GM23338 (cell line): ENCODE data around the gene BCORL1. TPM values are rescaled to one million over a fixed set of nuclear protein-coding genes. Genes with fewer than 3 reads are reported as not detected.

Experiments used
- ATAC-seq: fragments of 200-7000 bp; cut with Tn5 transposase; 3 replicates; pipeline ENCODE4 v1.9.1; 2020
- DNase-seq: peaks from one replicate; pipeline ENCODE4 v3.0.0-alpha.2; 2015; ENCODE audit warnings: low spot score
- H2AFZ ChIP-seq: fragments of 200-600 bp; sonication (generic); 2 replicates; pipeline ENCODE4 v1.8.0; 2016; ENCODE audit warnings: antibody characterized with exemption, mild to moderate bottlenecking, moderate library complexity
- H3F3A ChIP-seq: fragments of 200-600 bp; sonication (generic); replicated peaks from 2 replicates; pipeline ENCODE4 v1.8.0; 2017; ENCODE audit warnings: antibody characterized with exemption, mixed run types, low read depth
- H3K27ac ChIP-seq: fragments of 200-600 bp; sonication (generic); 2 replicates; pipeline ENCODE4 v1.6.1; 2016; ENCODE audit warnings: low read depth
- H3K27me3 ChIP-seq: fragments of 200-600 bp; sonication (generic); 2 replicates; pipeline ENCODE4 v1.8.0; 2016; ENCODE audit warnings: mild to moderate bottlenecking, mixed run types, moderate library complexity; ENCODE audit not compliant: insufficient read depth
- H3K36me3 ChIP-seq: fragments of 200-600 bp; sonication (generic); 2 replicates; pipeline ENCODE4 v1.8.0; 2016; ENCODE audit warnings: mild to moderate bottlenecking; ENCODE audit not compliant: insufficient read depth
- H3K4me1 ChIP-seq: fragments of 200-600 bp; sonication (generic); 2 replicates; pipeline ENCODE4 v1.8.0; 2016; ENCODE audit warnings: mild to moderate bottlenecking, moderate library complexity; ENCODE audit not compliant: insufficient read depth
- H3K4me2 ChIP-seq: fragments of 200-600 bp; sonication (generic); 2 replicates; pipeline ENCODE4 v1.7.1; 2017; ENCODE audit warnings: mixed run types
- H3K4me3 ChIP-seq: fragments of 200-600 bp; sonication (generic); 2 replicates; pipeline ENCODE4 v1.6.1; 2016; ENCODE audit warnings: mixed run types
- H3K79me2 ChIP-seq: fragments of 200-600 bp; sonication (generic); replicated peaks from 2 replicates; pipeline ENCODE4 v1.8.0; 2017; ENCODE audit warnings: mild to moderate bottlenecking; ENCODE audit not compliant: insufficient read depth
- H3K9me2 ChIP-seq: fragments of 200-600 bp; sonication (generic); 2 replicates; pipeline ENCODE4 v1.8.0; 2017; ENCODE audit not compliant: insufficient read depth
- H4K20me1 ChIP-seq: fragments of 200-600 bp; sonication (generic); replicated peaks from 2 replicates; pipeline ENCODE4 v1.8.0; 2017; ENCODE audit warnings: mild to moderate bottlenecking; ENCODE audit not compliant: insufficient read depth
- H3K27ac Mint-ChIP-seq: 2 replicates; pipeline ENCODE4 v1.8.0; 2020; ENCODE audit warnings: inconsistent platforms, mild to moderate bottlenecking, moderate library complexity, mixed read lengths
- H3K27me3 Mint-ChIP-seq: 3 replicates; pipeline ENCODE4 v1.8.0; 2022; ENCODE audit warnings: low read depth, mild to moderate bottlenecking, moderate library complexity, mixed read lengths, inconsistent platforms; ENCODE audit not compliant: insufficient read depth, poor library complexity
- H3K36me3 Mint-ChIP-seq: 3 replicates; pipeline ENCODE4 v1.8.0; 2021; ENCODE audit warnings: low read depth, mild to moderate bottlenecking, inconsistent platforms, moderate library complexity, mixed read lengths
- H3K4me1 Mint-ChIP-seq: 3 replicates; pipeline ENCODE4 v1.8.0; 2020; ENCODE audit warnings: mild to moderate bottlenecking, inconsistent platforms, mixed read lengths
- H3K4me3 Mint-ChIP-seq: 3 replicates; pipeline ENCODE4 v1.8.0; 2021; ENCODE audit warnings: moderate library complexity, mild to moderate bottlenecking, inconsistent platforms, mixed read lengths
- H3K9me3 Mint-ChIP-seq: 3 replicates; pipeline ENCODE4 v1.8.0; 2020; ENCODE audit warnings: moderate library complexity, mild to moderate bottlenecking, inconsistent platforms, mixed read lengths
- CREB1 ChIP-seq: fragments of 250-450 bp; sonication (Bioruptor Pico); IDR thresholded peaks from 2 replicates; pipeline ENCODE4 v1.5.0; 2020; ENCODE audit warnings: low read depth, mild to moderate bottlenecking, moderate library complexity
- EZH2phosphoT487 ChIP-seq: fragments of 200-600 bp; sonication (generic); IDR thresholded peaks from one replicate; pipeline ENCODE4 v1.8.1; 2018; ENCODE audit warnings: antibody characterized with exemption; ENCODE audit not compliant: unreplicated experiment
- NANOG ChIP-seq: IDR thresholded peaks from 2 replicates; pipeline ENCODE4 v1.6.1; 2016; ENCODE audit warnings: antibody characterized with exemption, borderline replicate concordance
- ZNF114 ChIP-seq: fragments of 250-450 bp; sonication (Bioruptor Pico); IDR thresholded peaks from 2 replicates; pipeline ENCODE4 v1.5.0; 2020; ENCODE audit warnings: mild to moderate bottlenecking, moderate library complexity
- ZNF331 ChIP-seq: fragments of 250-450 bp; sonication (Bioruptor Pico); IDR thresholded peaks from 2 replicates; pipeline ENCODE4 v1.5.0; 2020; ENCODE audit warnings: low read depth, mild to moderate bottlenecking, moderate library complexity
- polyA plus RNA-seq: library from polyadenylated mRNA; unstranded; fragments of >200 nt; fragmentation: Nextera tagmentation; extraction: Ambion mirVana; gene quantifications from 2 replicates; pipeline ENCODE4 v1.2.1, GENCODE V29; 2016
- total RNA-seq: library from RNA; depleted of rRNA; stranded (reverse); fragments of >200 nt; shearing (Covaris generic); gene quantifications from 2 replicates; pipeline ENCODE4 v1.2.3, GENCODE V29; 2014
- TF ChIP-seq, protein P1 (sequence below): fragments of 250-450 bp; sonication (Bioruptor Pico); IDR thresholded peaks from 2 replicates; pipeline ENCODE4 v1.5.0; 2020; ENCODE audit warnings: mild to moderate bottlenecking, moderate library complexity

Gene BCORL1
- total and polyA plus RNA-seq, 2 experiments from 2014 or later, result 2.6 to 2.7 TPM

GRCh38 chrX:130103605-130104004, 121.2 kb downstream of the BCORL1 start (continued):
- TF ChIP-seq, protein P1, sequence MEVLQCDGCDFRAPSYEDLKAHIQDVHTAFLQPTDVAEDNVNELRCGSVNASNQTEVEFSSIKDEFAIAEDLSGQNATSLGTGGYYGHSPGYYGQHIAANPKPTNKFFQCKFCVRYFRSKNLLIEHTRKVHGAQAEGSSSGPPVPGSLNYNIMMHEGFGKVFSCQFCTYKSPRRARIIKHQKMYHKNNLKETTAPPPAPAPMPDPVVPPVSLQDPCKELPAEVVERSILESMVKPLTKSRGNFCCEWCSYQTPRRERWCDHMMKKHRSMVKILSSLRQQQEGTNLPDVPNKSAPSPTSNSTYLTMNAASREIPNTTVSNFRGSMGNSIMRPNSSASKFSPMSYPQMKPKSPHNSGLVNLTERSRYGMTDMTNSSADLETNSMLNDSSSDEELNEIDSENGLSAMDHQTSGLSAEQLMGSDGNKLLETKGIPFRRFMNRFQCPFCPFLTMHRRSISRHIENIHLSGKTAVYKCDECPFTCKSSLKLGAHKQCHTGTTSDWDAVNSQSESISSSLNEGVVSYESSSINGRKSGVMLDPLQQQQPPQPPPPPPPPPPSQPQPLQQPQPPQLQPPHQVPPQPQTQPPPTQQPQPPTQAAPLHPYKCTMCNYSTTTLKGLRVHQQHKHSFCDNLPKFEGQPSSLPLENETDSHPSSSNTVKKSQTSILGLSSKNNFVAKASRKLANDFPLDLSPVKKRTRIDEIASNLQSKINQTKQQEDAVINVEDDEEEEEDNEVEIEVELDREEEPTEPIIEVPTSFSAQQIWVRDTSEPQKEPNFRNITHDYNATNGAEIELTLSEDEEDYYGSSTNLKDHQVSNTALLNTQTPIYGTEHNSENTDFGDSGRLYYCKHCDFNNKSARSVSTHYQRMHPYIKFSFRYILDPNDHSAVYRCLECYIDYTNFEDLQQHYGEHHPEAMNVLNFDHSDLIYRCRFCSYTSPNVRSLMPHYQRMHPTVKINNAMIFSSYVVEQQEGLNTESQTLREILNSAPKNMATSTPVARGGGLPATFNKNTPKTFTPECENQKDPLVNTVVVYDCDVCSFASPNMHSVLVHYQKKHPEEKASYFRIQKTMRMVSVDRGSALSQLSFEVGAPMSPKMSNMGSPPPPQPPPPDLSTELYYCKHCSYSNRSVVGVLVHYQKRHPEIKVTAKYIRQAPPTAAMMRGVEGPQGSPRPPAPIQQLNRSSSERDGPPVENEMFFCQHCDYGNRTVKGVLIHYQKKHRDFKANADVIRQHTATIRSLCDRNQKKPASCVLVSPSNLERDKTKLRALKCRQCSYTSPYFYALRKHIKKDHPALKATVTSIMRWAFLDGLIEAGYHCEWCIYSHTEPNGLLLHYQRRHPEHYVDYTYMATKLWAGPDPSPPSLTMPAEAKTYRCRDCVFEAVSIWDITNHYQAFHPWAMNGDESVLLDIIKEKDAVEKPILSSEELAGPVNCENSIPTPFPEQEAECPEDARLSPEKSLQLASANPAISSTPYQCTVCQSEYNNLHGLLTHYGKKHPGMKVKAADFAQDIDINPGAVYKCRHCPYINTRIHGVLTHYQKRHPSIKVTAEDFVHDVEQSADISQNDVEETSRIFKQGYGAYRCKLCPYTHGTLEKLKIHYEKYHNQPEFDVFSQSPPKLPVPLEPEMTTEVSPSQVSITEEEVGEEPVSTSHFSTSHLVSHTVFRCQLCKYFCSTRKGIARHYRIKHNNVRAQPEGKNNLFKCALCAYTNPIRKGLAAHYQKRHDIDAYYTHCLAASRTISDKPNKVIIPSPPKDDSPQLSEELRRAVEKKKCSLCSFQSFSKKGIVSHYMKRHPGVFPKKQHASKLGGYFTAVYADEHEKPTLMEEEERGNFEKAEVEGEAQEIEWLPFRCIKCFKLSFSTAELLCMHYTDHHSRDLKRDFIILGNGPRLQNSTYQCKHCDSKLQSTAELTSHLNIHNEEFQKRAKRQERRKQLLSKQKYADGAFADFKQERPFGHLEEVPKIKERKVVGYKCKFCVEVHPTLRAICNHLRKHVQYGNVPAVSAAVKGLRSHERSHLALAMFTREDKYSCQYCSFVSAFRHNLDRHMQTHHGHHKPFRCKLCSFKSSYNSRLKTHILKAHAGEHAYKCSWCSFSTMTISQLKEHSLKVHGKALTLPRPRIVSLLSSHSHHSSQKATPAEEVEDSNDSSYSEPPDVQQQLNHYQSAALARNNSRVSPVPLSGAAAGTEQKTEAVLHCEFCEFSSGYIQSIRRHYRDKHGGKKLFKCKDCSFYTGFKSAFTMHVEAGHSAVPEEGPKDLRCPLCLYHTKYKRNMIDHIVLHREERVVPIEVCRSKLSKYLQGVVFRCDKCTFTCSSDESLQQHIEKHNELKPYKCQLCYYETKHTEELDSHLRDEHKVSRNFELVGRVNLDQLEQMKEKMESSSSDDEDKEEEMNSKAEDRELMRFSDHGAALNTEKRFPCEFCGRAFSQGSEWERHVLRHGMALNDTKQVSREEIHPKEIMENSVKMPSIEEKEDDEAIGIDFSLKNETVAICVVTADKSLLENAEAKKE (CRISPR knock-in tag), result no peak
- TF ChIP-seq ZNF114 (no peak), ZNF331 (CRISPR knock-in tag) (no peak), EZH2phosphoT487 (no peak), CREB1 (no peak)

DNA sequence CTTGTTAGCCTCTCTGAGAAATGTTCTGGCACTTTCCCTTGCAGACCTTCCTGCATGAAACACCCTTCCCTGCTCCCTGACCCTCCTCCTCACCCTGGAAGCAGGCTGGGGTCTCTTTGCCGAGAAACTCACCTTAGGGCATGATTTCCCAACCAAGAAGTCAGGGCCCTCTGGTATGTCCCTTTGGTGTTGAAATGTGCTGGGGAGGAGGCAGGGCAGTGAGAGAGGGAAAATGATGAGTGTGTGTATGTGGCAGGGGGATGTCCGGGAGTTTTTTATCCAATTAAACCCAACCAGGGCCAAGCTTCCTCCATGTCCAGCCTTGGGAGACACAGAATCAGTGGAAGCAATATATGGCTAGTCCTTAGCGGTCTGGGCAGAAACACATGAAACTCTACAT, 122.8 kb downstream of the BCORL1 start:
- ATAC-seq (no peak), DNase-seq (no peak)
- H4K20me1 ChIP-seq, result no peaks in the 10 kb centered on the region
- H3K79me2 ChIP-seq, result no peaks in the 10 kb centered on the region
- no peak overlapping the region for H3K4me2 ChIP-seq
- Mint-ChIP-seq H3K4me1 (peaks cover 18% of the 10 kb centered on the region; the same call in 2 of the 3 replicates), H3K36me3 (no peaks in the 10 kb centered on the region), H3K4me3 (no peak overlapping the region), H3K27me3 (peaks cover 25% of the 10 kb centered on the region), H3K27ac (no peak overlapping the region), H3K9me3 (no peaks in the 10 kb centered on the region)
- no peak overlapping the region for H3K27ac ChIP-seq
- peaks cover 24% of the 10 kb centered on the region for H3K27me3 ChIP-seq
- H3K4me1 ChIP-seq, result no peaks in the 10 kb centered on the region; the same call in 1 of the 2 replicates
- TF ChIP-seq NANOG, result no peak
- H3K9me2 ChIP-seq, result no peaks in the 10 kb centered on the region
- H3K36me3 ChIP-seq, result no peaks in the 10 kb centered on the region
- H3F3A ChIP-seq, result no peaks in the 10 kb centered on the region
- H2AFZ ChIP-seq, result no peak overlapping the region
- H3K4me3 ChIP-seq, result no peak overlapping the region
